NB4 (cell line): Measurements from ENCODE around the gene CMIP.

Source experiments
- DNase-seq: peaks from one replicate; pipeline ENCODE4 v3.0.0; 2010; ENCODE audit warnings: low read depth
- H3K4me3 ChIP-seq: one replicate; pipeline ENCODE4 v1.5.1; 2011; ENCODE audit warnings: mild to moderate bottlenecking, low read depth, low read length, moderate library complexity
- CTCF ChIP-seq: IDR thresholded peaks from one replicate; pipeline ENCODE4 v1.5.1; 2012; ENCODE audit warnings: low read depth, low read length
- MYC ChIP-seq: IDR thresholded peaks from 2 replicates; pipeline ENCODE4 v1.6.1; 2011; ENCODE audit warnings: low read depth, low read length
- POLR2A ChIP-seq: IDR thresholded peaks from 2 replicates; pipeline ENCODE4 v1.6.1; 2011; ENCODE audit warnings: mild to moderate bottlenecking; ENCODE audit not compliant: insufficient read length; ENCODE audit errors: extremely low read depth
- TF ChIP-seq, protein P1 (sequence below): IDR thresholded peaks from 2 replicates; pipeline ENCODE4 v1.6.1; 2011; ENCODE audit warnings: low read depth, low read length

Gene CMIP

DNA sequence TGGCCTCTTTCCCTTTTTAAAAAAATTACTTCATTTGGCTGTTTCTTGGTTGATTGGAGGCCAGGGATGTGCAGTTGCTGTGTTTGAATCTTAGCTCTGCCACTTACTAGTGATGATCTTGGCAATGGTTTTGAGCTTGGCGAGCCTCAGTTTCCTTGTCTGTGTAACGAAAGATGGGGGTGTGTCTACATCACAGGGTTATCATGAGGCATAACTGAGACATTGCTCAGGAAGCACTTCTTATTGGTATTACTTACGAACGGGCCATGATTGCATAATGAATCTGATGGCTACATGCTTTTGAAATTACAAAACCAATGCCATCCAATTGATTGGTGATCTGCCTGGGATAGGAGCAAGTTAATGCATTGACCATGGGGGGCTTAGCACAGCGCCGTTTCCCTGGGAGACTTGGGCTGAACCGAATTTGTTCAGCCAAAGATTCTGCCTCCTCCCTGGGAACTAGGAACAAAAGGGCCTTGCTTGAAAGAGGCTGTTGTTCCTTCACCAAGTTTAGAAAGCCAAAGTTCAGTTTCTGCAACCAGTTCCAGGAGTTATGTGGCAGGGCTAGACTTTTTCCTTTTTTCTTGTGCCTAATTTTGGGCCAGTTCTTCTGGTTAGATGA is 21.9 kb downstream of the CMIP start:
- H3K4me3 ChIP-seq: no peak overlapping the region
- TF ChIP-seq, protein P1, sequence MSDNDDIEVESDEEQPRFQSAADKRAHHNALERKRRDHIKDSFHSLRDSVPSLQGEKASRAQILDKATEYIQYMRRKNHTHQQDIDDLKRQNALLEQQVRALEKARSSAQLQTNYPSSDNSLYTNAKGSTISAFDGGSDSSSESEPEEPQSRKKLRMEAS: no peak
- no peak for TF ChIP-seq MYC
- TF ChIP-seq POLR2A: no peak
- TF ChIP-seq CTCF: no peak
- DNase-seq: peak; percentile 43

DNA sequence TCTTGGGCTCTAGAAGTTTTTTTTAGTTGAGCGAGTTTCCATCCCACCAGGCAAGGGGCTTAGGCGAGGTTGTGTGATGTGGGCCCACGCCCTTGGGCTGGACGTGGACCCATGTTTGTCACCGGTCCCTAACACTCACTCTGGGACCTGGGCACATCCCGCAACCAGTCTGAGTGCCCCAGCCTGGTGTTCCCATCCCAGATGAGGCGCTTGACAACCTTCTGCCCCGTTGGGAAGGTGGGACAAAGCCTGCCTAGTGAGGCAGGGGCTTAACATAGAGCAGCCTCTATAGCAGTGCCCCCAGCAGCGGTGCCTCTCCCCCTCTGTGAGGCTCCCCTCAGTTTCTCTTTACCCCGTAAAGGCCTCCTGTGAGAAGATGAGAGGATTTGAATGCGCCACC is 22.5 kb downstream of the CMIP start:
- TF ChIP-seq, protein P1: no peak
- no peak for TF ChIP-seq MYC
- TF ChIP-seq POLR2A: no peak
- no peak for TF ChIP-seq CTCF
- DNase-seq: no peak
- no peak overlapping the region for H3K4me3 ChIP-seq

GRCh38 chr16:81467815-81468214 is 23.2 kb downstream of the CMIP start:
- TF ChIP-seq POLR2A (no peak), MYC (no peak), CTCF (no peak)
- TF ChIP-seq, protein P1: no peak
- no peak overlapping the region for H3K4me3 ChIP-seq
- no peak for DNase-seq

- H3K4me3 ChIP-seq: no peak overlapping the region
- TF ChIP-seq, protein P1: no peak
- TF ChIP-seq POLR2A (no peak), CTCF (no peak), MYC (no peak)
- no peak for DNase-seq
These were observed 23.8 kb downstream of the CMIP start for GRCh38 chr16:81468269-81468902.

GRCh38 chr16:81469183-81469677 is 24.6 kb downstream of the CMIP start:
- DNase-seq: no peak
- no peak overlapping the region for H3K4me3 ChIP-seq
- TF ChIP-seq MYC: no peak
- no peak for TF ChIP-seq CTCF
- TF ChIP-seq, protein P1: no peak
- no peak for TF ChIP-seq POLR2A
